Measurements from ENCODE around the gene GREB1L.
"Not testable (repeated sequence)": the region's sequence is repeated elsewhere in the genome, so short reads cannot be mapped to it uniquely, and the experiment has no call there.

GREB1L gene

GRCh38 chr18:21264651-21265050, 22.6 kb downstream of the GREB1L start:
- no peak for DNase-seq (ENCODE audit: low spot score)

- no peak for DNase-seq (ENCODE audit: low spot score)
Measured at GRCh38 chr18:21265971-21266673, 24.1 kb downstream of the GREB1L start.

DNA sequence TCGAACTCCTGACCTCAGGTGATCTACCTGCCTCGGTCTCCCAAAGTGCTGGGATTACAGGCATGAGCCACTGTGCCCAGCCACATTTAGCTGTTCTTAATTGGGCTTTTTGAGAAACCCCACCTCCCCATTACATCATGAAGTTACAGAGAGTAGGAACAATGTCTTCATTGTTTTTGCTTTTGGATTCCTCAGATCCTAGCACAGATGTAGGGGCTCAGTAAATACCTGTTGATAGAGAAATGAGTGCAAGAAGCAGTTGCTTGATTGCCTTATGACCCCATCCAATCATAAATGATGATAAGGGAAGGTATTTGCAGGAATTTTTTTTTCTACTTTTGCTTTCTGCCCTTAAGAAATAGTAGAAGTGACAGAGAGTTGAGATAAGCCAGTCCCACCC, 25.4 kb downstream of the GREB1L start:
- peak; percentile 48 for DNase-seq (ENCODE audit: low spot score)

DNA sequence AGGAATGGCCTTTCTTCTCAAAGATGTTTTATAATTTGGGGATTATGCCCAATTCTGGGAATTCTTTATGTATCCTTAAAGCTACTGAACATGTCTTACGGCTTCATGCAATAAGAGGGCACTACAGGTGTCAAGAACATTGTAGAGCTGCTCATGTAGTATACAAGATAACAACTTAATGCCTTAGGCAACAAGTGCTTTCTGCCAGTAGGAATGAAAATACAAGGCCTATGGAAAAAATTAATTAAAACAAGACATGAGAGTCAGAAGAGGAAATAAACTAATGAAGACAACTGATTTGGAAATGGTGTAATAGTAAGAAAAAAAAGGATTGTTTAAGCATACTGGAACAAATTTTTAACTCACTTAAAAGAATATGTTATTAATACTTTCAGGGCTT, 27.3 kb downstream of the GREB1L start:
- DNase-seq (ENCODE audit: low spot score) = no peak

GRCh38 chr18:21270453-21270852, 28.4 kb downstream of the GREB1L start:
- no peak for DNase-seq (ENCODE audit: low spot score)

DNA sequence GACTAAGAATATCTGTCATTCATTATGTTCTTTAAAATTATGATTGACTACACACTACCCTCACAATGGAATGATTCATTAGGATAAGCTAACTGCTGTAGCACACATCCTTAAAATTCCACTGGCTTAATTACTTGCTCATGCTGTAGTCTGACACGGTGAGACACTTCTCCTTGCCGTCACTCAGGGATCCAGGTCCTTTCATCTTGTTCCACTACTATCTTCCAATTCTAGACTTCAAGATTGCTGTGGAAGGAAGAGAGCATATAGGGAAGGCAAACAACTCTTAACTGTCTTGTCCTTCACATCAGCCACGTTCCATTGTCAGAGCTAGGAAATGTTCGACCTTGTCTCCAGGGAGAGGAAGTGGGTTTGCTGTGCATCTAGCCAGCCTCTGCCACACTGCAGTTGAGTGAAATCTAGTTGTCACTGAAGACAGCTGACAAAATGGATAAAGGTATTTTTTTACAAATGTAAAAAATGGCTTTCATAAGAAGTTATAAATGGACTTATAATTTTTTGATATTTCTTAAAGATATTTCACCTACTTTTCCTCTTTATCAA, 30.1 kb downstream of the GREB1L start:
- no peak for DNase-seq (ENCODE audit: low spot score)

- no peak for DNase-seq (ENCODE audit: low spot score)
Measured at GRCh38 chr18:21273568-21273967, 31.5 kb downstream of the GREB1L start.

GRCh38 chr18:21275645-21276044, 33.6 kb downstream of the GREB1L start:
- no peak for DNase-seq (ENCODE audit: low spot score)

DNA sequence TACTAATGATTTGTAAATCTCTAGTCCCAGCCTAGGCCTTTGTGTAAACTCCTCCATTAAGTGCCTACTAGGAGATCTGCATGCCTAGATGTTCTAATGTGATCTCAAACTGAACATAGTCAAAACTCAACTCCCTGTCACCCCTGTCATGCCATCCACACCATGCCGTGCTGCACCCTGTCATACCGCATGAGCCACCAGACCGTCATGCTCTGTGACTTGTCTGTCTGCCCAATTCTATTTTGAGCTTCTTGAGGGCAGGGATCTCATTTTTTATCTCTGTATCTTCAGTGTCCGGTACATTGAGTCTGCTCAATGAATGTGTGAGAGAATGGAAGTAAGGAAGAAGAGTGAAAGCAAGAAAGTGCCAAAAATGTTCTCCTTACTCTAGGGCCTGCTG, 35.5 kb downstream of the GREB1L start:
- no peak for DNase-seq (ENCODE audit: low spot score)

DNA sequence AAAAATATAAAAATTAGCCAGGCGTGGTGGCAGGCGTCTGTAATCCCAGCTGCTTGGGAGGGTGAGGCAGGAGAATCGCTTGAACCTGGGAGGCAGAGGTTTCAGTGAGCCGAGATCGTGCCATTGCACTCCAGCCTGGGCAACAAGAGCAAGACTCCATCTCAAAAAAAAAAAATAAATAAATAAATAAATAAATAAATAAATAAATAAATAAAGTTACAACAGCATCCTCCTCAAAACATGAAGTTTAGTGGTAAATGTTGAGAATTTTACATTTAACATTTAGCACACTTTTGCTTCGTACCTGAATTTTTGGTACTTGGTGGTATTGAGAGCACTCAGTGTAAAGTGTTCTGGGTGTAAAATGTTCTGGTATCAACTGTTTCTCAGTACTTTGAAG, 36.2 kb downstream of the GREB1L start:
- DNase-seq (ENCODE audit: low spot score) = not testable (repeated sequence)

- DNase-seq (ENCODE audit: low spot score) = no peak
Measured at GRCh38 chr18:21281603-21282002, 39.6 kb downstream of the GREB1L start.

DNA sequence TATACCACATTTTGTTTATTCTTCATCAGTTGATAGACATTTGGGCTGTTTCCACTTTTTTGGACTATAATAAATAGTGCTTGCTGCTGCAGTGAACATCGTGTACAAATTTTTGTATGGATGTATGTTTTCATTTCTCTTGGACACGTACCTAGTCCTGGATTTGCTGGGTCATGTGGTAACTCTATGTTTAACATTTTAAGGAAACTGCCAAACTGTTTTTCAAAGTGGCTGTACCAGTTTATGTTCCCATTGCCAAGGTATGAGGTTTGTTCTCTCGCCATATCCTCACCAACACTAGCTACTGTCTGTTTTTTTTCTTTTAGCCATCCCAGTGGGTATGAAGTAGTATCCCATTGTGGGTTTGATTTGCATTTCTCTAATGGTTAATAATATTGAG, 42.5 kb downstream of the GREB1L start:
- DNase-seq (ENCODE audit: low spot score) = no peak

GRCh38 chr18:21289827-21290226, 47.8 kb downstream of the GREB1L start:
- no peak for DNase-seq (ENCODE audit: low spot score)

DNA sequence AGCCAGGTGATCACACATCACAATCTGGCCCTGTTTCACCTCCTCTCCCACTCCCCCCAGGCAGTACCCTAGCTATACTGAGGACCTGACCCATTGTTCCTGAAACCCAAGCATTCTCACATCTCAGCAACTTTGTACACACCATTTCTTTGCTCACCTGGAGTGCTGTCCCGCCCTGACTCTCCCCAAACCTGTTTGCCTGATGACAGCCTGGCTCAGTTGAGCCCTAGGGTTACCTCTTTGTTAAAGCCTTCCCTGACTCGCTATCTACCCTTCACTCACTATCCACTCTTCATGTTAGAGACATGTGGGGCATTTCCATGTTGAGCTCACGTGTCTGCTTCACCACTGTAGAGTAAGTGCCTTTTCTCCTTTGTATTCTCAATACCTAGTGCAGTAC, 49.1 kb downstream of the GREB1L start:
- DNase-seq (ENCODE audit: low spot score) = no peak

- DNase-seq (ENCODE audit: low spot score) = no peak
Measured at GRCh38 chr18:21293479-21293878, 51.4 kb downstream of the GREB1L start.

DNA sequence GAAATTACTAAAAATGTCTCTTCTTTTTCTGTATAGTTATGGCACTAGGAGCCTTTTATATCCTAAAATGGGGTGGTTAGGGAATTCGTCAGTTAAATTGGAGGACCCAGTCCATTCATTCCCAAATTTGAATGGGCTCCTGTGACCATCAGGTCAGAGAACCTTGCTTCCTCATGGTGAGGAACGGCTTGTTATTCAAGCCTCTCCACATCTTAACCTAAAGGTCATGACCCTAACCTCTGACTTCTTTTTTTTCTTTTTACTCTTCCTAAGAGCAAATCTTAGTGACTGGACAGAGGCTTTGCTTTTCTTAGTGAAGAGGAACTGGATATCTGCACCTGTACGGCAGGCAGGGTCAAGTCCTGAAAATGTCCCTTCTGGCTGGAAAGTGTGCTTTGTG, 53.1 kb downstream of the GREB1L start:
- no peak for DNase-seq (ENCODE audit: low spot score)

- no peak for DNase-seq (ENCODE audit: low spot score)
Measured at GRCh38 chr18:21296045-21296444, 54.0 kb downstream of the GREB1L start.

DNA sequence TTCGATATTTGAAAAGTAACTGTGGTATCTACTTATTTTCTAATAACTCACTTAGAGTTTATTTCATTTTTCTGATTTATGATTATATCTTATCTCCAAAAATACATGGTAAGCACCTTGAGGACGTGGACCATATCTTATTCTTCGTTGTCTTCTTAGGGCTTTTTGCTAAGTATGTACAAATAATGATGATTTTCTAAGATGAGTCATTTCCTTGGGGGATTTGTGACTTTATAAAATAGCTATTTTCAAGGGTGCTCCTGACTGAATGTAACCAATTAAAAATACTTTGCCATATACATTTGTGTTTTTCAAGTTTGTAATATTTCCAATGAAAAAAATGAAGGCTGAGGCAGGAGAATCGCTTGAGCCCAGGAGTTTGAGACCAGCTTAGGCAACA, 56.3 kb downstream of the GREB1L start:
- no peak for DNase-seq (ENCODE audit: low spot score)

DNA sequence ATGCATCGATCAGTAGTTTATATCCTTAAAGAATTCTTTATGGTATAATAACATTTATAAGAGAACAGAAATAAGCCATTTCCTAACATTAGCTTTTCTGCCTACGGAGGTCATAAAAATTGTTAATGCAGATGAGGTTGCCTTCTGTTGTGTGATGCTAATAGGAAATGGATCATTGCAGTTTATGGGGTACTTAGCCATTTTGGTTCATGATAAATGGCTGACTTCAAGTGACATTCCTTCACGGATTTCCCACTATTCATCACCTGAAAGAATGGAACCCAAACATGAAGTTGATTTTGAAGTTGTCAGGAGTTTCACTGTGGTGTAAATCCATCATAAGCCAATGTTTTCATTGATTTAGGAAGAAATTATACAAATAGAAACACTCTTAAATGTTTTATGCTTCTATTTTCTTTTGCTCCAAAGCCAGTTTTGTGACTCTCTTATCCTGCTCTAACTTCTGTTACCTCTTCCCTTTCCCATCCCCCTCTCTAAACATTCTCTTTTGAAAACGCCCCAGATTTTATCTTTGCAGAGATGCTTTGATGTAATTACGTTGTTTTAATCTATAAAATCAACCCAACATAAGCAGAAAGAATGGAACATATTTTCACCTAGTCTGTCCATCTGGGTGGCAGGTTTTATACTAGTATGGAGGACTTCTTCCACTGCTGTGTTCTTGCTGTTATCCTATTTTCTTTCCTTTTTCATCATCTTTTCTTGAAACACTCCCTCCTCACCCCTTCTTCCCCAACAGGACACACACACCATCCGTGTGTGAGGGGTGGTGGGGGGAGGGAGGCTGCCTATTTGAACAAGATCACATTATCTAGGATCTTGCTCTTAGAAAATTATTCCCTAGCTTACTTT, 58.2 kb downstream of the GREB1L start:
- no peak for DNase-seq (ENCODE audit: low spot score)

DNA sequence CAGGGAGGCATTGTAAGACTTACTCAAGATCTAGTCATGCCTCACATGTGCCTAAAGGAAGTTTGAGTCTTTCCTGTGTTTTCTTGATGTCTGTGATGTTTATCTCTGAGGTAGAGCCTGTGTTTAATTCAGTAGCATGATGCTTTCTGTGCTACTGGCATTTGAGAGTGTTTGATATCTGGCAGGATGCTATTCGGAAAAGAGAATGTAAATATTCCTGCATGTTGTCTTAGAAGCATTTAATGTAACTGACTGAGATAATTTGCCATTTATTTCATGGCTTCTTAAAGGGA, 58.8 kb downstream of the GREB1L start:
- DNase-seq (ENCODE audit: low spot score) = no peak

DNA sequence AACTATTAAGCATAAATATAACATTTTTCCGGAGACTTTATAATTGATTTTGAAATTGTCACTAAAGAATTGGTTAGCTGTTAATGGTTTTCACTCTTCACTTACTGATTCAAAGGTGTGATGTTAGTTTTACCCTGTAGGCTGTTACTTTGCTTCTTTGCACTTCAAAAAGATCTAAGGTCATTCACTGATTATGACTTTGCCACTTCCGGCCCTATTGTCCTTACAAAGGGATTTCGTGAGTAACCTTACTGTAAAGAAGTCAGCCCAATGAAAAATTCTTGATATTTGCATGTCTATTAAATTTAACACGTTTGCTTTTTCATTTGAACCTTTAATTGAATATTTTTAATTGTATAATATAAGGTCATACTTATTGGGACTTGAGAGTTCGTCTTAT, 61.4 kb downstream of the GREB1L start:
- no peak for DNase-seq (ENCODE audit: low spot score)

GRCh38 chr18:21303895-21304294, 61.9 kb downstream of the GREB1L start:
- DNase-seq (ENCODE audit: low spot score) = no peak

GRCh38 chr18:21305621-21306020, 63.6 kb downstream of the GREB1L start:
- DNase-seq (ENCODE audit: low spot score) = no peak

DNA sequence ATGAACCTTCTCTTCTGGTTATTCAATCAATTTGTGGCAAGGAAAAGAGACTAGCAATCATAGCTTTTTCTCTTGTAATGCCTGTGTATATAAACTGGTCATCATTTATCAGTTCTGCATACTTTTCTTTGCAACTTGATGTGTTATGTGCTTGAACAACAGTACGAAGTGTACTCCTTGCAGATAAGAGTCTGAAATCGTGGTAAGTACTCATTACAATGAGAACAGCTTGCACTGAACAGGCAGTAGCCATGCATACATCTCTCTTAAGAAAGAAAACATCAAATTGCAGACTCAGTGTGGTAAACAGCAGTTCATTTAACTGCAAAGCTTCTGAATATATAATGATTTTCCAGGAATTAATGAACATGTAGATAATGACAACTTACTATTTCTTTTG, 64.3 kb downstream of the GREB1L start:
- no peak for DNase-seq (ENCODE audit: low spot score)
